T-helper 1 cell treated with Interleukin-12 subunit alpha and Interleukin-12 subunit beta and Interleukin-4 antibody, amounts not matched to agents 30 μg/mL and 1 μg/mL, for 36 hours (primary cell): Measurements from ENCODE around the gene TBC1D20.
"Not testable (repeated sequence)": the region's sequence is repeated elsewhere in the genome, so short reads cannot be mapped to it uniquely, and the experiment has no call there.

Experiments
- H3K27ac Mint-ChIP-seq: one replicate; pipeline ENCODE4 v1.8.0; 2021; ENCODE audit warnings: mild to moderate bottlenecking, mixed read lengths
- H3K27me3 Mint-ChIP-seq: one replicate; pipeline ENCODE4 v1.8.0; 2021; ENCODE audit warnings: low read depth, mixed read lengths
- H3K36me3 Mint-ChIP-seq: one replicate; pipeline ENCODE4 v1.8.0; 2021; ENCODE audit warnings: low read depth, mixed read lengths
- H3K4me1 Mint-ChIP-seq: one replicate; pipeline ENCODE4 v1.8.0; 2021; ENCODE audit warnings: low read depth, mixed read lengths
- H3K4me3 Mint-ChIP-seq: one replicate; pipeline ENCODE4 v1.8.0; 2021; ENCODE audit warnings: mild to moderate bottlenecking, moderate library complexity, mixed read lengths
- H3K9me3 Mint-ChIP-seq: one replicate; pipeline ENCODE4 v1.8.0; 2021; ENCODE audit warnings: mixed read lengths

The TBC1D20 gene

GRCh38 chr20:399182-399707 is 63.1 kb downstream of the TBC1D20 start:
- peak overlapping the region; percentile 57 for H3K27ac Mint-ChIP-seq

GRCh38 chr20:397432-398237 is 64.7 kb downstream of the TBC1D20 start:
- Mint-ChIP-seq H3K36me3 (peaks cover 20% of the 10 kb centered on the region), H3K9me3 (no peaks in the 10 kb centered on the region), H3K4me3 (no peak overlapping the region), H3K27me3 (no peaks in the 10 kb centered on the region), H3K27ac (no peak overlapping the region), H3K4me1 (peaks cover 14% of the 10 kb centered on the region)

More at GRCh38 chr20:399182-399707, 63.1 kb downstream of the TBC1D20 start:
- Mint-ChIP-seq H3K4me1 (peaks cover 21% of the 10 kb centered on the region), H3K36me3 (peaks cover 12% of the 10 kb centered on the region), H3K4me3 (no peak overlapping the region), H3K27me3 (no peaks in the 10 kb centered on the region), H3K9me3 (peaks cover 10% of the 10 kb centered on the region)

DNA sequence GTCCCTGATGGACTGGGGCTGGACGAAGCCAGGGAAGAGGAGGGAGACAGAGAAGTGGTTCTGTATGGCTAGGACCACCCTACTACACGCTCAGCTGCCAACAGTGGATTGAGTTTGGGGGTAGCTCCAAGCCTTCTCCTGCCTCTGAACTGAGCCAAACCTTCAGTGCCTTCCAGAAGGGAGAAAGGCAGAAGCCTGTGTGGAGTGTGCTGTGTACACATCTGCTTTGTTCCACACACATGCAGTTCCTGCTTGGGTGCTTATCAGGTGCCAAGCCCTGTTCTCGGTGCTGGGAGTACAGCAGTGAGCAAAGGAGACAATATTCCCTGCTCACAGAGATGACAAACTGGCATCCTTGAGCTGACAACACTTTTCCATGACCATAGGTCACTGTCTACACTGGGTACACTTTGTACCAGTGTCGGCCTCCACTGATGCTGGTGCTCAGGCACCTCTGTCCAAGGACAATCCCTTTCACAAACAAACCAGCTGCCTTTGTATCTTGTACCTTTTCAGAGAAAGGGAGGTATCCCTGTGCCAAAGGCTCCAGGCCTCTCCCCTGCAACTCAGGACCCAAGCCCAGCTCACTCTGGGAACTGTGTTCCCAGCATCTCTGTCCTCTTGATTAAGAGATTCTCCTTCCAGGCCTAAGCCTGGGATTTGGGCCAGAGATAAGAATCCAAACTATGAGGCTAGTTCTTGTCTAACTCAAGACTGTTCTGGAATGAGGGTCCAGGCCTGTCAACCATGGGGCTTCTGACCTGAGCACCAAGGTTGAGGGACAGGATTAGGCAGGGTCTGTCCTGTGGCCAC is 65.5 kb downstream of the TBC1D20 start:
- H3K4me3 Mint-ChIP-seq = no peak overlapping the region
- peaks cover 7% of the 10 kb centered on the region for H3K4me1 Mint-ChIP-seq
- H3K27me3 Mint-ChIP-seq = no peaks in the 10 kb centered on the region
- no peaks in the 10 kb centered on the region for H3K9me3 Mint-ChIP-seq
- H3K27ac Mint-ChIP-seq = no peak overlapping the region
- H3K36me3 Mint-ChIP-seq = peaks cover 21% of the 10 kb centered on the region

GRCh38 chr20:396252-396618 is 66.1 kb downstream of the TBC1D20 start:
- peaks cover 5% of the 10 kb centered on the region for H3K4me1 Mint-ChIP-seq
- no peak overlapping the region for H3K27ac Mint-ChIP-seq
- H3K27me3 Mint-ChIP-seq = no peaks in the 10 kb centered on the region
- no peak overlapping the region for H3K4me3 Mint-ChIP-seq
- peaks cover 25% of the 10 kb centered on the region for H3K36me3 Mint-ChIP-seq
- H3K9me3 Mint-ChIP-seq = no peaks in the 10 kb centered on the region

- H3K4me1 Mint-ChIP-seq, H3K9me3 Mint-ChIP-seq, H3K4me3 Mint-ChIP-seq, H3K27ac Mint-ChIP-seq, H3K27me3 Mint-ChIP-seq: not testable (repeated sequence)
- peaks cover 36% of the 10 kb centered on the region for H3K36me3 Mint-ChIP-seq
Measured at GRCh38 chr20:393296-393695, 69.0 kb downstream of the TBC1D20 start.

DNA sequence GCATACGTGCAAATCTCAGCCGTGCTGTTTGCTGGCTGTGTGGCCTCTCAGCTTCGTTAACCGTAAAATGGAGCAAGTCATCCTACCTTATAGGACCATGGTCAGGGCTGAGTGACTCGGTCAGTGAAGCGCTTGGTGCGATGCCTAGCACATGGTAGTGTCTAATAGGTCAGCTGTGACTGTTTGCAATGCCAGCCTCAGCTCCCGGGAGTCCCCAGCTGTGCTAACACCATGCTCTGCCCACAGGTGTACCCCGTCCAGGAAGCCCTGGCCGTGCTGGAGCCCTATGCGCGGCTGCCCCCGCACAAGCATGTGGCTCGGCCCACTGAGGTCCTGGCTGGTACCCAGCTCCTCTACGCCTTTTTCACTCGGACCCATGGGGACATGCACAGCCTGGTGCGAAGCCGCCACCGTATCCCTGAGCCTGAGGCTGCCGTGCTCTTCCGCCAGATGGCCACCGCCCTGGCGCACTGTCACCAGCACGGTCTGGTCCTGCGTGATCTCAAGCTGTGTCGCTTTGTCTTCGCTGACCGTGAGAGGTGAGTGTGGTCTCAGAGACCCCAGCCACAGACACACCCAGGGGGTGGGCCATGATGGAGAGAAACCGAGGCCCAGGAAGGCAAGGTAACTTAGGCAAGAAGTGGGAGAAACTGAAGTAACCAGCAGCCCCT is 71.2 kb downstream of the TBC1D20 start:
- H3K27ac Mint-ChIP-seq = no peak overlapping the region

DNA sequence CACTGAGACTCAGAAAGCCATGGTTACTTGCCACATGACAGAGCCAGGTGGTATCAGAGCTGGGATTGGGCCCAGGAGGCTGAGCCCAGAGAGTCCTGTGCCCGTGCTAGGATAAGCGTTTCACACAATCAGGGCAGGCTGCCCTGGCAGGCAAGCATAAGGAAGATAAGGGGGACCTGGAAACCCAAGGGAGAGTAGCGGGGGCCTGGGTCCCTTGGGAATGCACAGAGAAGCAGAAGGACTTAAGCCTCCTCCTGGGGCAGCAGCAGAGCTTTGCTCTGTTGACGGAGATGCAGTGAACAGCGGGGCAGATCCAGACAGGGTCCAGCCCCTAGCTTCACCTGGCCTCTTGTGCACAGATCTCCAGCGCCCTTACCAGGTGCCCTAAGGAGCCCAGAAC is 73.1 kb downstream of the TBC1D20 start:
- H3K4me1 Mint-ChIP-seq = peaks cover 3% of the 10 kb centered on the region
- H3K27ac Mint-ChIP-seq = no peak overlapping the region
- H3K27me3 Mint-ChIP-seq = no peaks in the 10 kb centered on the region
- H3K4me3 Mint-ChIP-seq = no peak overlapping the region
- no peaks in the 10 kb centered on the region for H3K9me3 Mint-ChIP-seq
- H3K36me3 Mint-ChIP-seq = peaks cover 38% of the 10 kb centered on the region

More for the DNA sequence above, 71.2 kb downstream of the TBC1D20 start:
- Mint-ChIP-seq H3K4me1 (no peaks in the 10 kb centered on the region), H3K9me3 (no peaks in the 10 kb centered on the region), H3K36me3 (peaks cover 39% of the 10 kb centered on the region), H3K4me3 (no peak overlapping the region), H3K27me3 (no peaks in the 10 kb centered on the region)

DNA sequence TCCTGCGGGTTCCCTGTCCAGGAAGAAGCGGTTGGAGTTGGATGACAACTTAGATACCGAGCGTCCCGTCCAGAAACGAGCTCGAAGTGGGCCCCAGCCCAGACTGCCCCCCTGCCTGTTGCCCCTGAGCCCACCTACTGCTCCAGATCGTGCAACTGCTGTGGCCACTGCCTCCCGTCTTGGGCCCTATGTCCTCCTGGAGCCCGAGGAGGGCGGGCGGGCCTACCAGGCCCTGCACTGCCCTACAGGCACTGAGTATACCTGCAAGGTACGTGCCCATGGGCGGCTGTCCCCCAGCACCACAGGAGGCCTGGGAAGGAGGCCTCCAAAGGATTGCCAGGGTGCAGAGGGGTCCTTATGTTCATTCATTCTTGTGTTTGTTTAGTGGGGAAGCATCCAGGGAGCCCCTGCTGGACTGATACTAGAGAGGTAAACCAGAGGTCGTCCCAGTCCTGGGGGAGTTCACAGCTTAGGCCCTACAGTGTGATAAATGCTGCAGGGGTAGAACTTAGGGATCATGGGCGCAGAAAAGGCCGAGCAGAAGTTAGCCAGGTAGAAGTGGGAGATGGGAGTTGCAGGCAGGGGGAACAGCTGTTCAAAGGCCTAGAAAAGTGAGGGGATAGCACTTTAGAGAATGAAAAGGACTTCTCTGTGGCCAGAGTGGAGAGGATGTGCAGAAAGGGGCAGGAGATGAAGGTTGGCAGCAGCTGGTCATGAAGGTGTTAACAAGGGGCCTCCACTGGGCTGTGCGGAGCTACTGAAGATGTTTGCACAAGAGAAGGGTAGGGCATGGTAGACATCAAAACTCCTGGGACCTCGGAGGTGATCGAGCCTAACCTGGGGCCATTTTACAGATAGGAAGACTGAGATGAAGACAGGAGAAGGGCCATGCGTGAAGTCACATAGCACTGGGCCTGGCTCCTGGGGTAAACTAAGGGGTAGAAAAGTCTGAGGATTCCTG is 74.0 kb downstream of the TBC1D20 start:
- H3K27ac Mint-ChIP-seq = no peak overlapping the region

DNA sequence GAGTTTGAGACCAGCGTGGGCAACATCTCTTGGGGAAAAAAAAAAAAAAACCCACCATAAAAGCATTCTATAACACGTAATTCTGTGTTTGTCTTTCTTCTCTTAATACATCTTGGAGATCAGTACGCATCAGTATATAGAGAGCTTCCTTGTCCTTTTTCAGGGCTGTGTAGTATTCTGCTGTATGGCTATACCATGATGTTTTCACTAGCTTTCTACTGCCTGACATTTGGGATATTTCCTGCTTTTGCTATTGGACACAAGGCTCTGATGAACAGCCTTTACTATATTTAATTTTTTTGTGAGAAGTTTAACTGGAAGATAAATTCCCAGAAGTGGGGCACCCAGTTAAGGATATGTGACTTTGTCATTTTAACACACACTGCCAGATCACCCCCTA is 74.8 kb downstream of the TBC1D20 start:
- H3K9me3 Mint-ChIP-seq = no peaks in the 10 kb centered on the region
- H3K36me3 Mint-ChIP-seq = peaks cover 34% of the 10 kb centered on the region
- H3K27me3 Mint-ChIP-seq = no peaks in the 10 kb centered on the region
- no peak overlapping the region for H3K4me3 Mint-ChIP-seq
- H3K27ac Mint-ChIP-seq = no peak overlapping the region
- peaks cover 14% of the 10 kb centered on the region for H3K4me1 Mint-ChIP-seq

More for the DNA sequence above, 74.0 kb downstream of the TBC1D20 start:
- no peak overlapping the region for H3K4me3 Mint-ChIP-seq
- H3K4me1 Mint-ChIP-seq = peaks cover 11% of the 10 kb centered on the region
- H3K36me3 Mint-ChIP-seq = peaks cover 38% of the 10 kb centered on the region
- H3K27me3 Mint-ChIP-seq = no peaks in the 10 kb centered on the region
- H3K9me3 Mint-ChIP-seq = no peaks in the 10 kb centered on the region

GRCh38 chr20:386634-387033 is 75.7 kb downstream of the TBC1D20 start:
- not testable (repeated sequence) for H3K4me3 Mint-ChIP-seq, H3K9me3 Mint-ChIP-seq, H3K27ac Mint-ChIP-seq, H3K27me3 Mint-ChIP-seq
- peaks cover 19% of the 10 kb centered on the region for H3K4me1 Mint-ChIP-seq
- H3K36me3 Mint-ChIP-seq = peaks cover 34% of the 10 kb centered on the region
